Left lung (tissue), 10 donors: ENCODE results near the gene ZNF710. TPM values are rescaled to one million over a fixed set of nuclear protein-coding genes. Genes with fewer than 3 reads are reported as not detected.

Experiments used
- ATAC-seq: fragments of 200-7000 bp; cut with Tn5 transposase; one replicate; pipeline ENCODE4 v1.9.1; 2020; ENCODE audit warnings: moderate library complexity
- DNase-seq, 4 donors: peaks; one replicate each; pipeline ENCODE4 v3.0.0-alpha.2; 2013 to 2020
- H3K27ac ChIP-seq, 2 donors: fragments of 200-600 bp; sonication (generic) in 1 of 2; one replicate each; pipeline versions ENCODE4 v1.5.0 to v1.8.0; 2020 to 2021
- H3K27me3 ChIP-seq, 2 donors: fragments of 200-600 bp; sonication (generic) in 1 of 2; one replicate each; pipeline versions ENCODE4 v1.5.0 to v1.8.0; 2020 to 2021
- H3K36me3 ChIP-seq, 2 donors: fragments of 200-600 bp; sonication (generic) in 1 of 2; one replicate each; pipeline versions ENCODE4 v1.5.0 to v1.8.0; 2020 to 2021
- H3K4me1 ChIP-seq, 2 donors: fragments of 200-600 bp; one replicate each; pipeline ENCODE4 v1.8.0; 2021
- H3K4me3 ChIP-seq, 2 donors: fragments of 200-600 bp; sonication (generic) in 1 of 2; one replicate each; pipeline versions ENCODE4 v1.5.0 to v1.8.0; 2020 to 2021; ENCODE audit warnings: mild to moderate bottlenecking in 1 of 2
- H3K9me3 ChIP-seq, 2 donors: fragments of 200-600 bp; sonication (generic) in 1 of 2; one replicate each; pipeline versions ENCODE4 v1.5.0 to v1.8.0; 2020 to 2021
- CTCF ChIP-seq, 2 donors: fragments of 200-600 bp; sonication (generic) in 1 of 2; IDR thresholded peaks; one replicate each; pipeline versions ENCODE4 v1.5.0 to v1.8.0; 2021; ENCODE audit warnings: antibody characterized with exemption in 2 of 2
- intact Hi-C, 2 donors: fragments of 100-400 bp; cut with DNase I; formaldehyde crosslinking; loops; one replicate each; pipeline versions ENCODE4 v1.11.2 to v1.14.2; 2022
- polyA plus RNA-seq, 6 donors: library from polyadenylated mRNA; unstranded; fragments of 120-200 nt; gene quantifications; one replicate each; pipeline ENCODE4 v1.2.1, GENCODE V29; 2013; ENCODE audit not compliant: insufficient read length in 6 of 6
- total RNA-seq, 2 donors: library from RNA; stranded (reverse); fragmentation: NEBNext Ultra II Directional; extraction: Animal tissue kit (Norgen Biotek cat#: 25700); gene quantifications; one replicate each; pipeline ENCODE4 v1.2.1, GENCODE V29; 2021
- donor health status: DM: no; HTN: yes; CAD: no.
- donor health status: DM: no; HTN: no; CAD: no.

The ZNF710 gene
- total and polyA plus RNA-seq, 8 donors = 27.9 to 53.7 (median 39.9) TPM

- peak in 2 of 4 donors; percentile 54 to 84 for DNase-seq
- no peaks in the 10 kb centered on the region for H3K27me3 ChIP-seq
- no peaks in the 10 kb centered on the region for H3K9me3 ChIP-seq
- H3K4me3 ChIP-seq = no peak overlapping the region
- no peaks in the 10 kb centered on the region for H3K36me3 ChIP-seq
- H3K27ac ChIP-seq = peak overlapping the region; percentile 88 to 92
- intact Hi-C loops = no loop called here
- no peak for TF ChIP-seq CTCF (IDR thresholded peaks at IDR 0.05)
- H3K4me1 ChIP-seq = peaks cover 50 to 94% of the 10 kb centered on the region in 2 donors
- peak; percentile 58 for ATAC-seq
Observed at GRCh38 chr15:90036806-90037510, 35.8 kb downstream of the ZNF710 start.

- intact Hi-C loops = no loop called here
Observed at GRCh38 chr15:90037511-90037860, 36.4 kb downstream of the ZNF710 start.

GRCh38 chr15:90037961-90038631, 37.0 kb downstream of the ZNF710 start:
- H3K4me1 ChIP-seq = peaks cover 50 to 92% of the 10 kb centered on the region in 2 donors
- peak overlapping the region; percentile 81 to 92 for H3K27ac ChIP-seq
- no peak overlapping the region for H3K4me3 ChIP-seq
- H3K9me3 ChIP-seq = no peaks in the 10 kb centered on the region
- TF ChIP-seq CTCF (IDR thresholded peaks at IDR 0.05) = no peak
- intact Hi-C loops = no loop called here
- DNase-seq (peak in 1 of 4 donors; percentile 34), ATAC-seq (no peak)
- H3K27me3 ChIP-seq = no peaks in the 10 kb centered on the region
- H3K36me3 ChIP-seq = no peaks in the 10 kb centered on the region

More at GRCh38 chr15:90037511-90037860, 36.4 kb downstream of the ZNF710 start:
- no peak for ATAC-seq
- H3K4me1 ChIP-seq = peaks cover 50 to 92% of the 10 kb centered on the region in 2 donors
- H3K4me3 ChIP-seq = no peak overlapping the region
- H3K36me3 ChIP-seq = no peaks in the 10 kb centered on the region
- TF ChIP-seq CTCF (IDR thresholded peaks at IDR 0.05) = no peak
- peak overlapping the region; percentile 81 to 92 for H3K27ac ChIP-seq
- no peaks in the 10 kb centered on the region for H3K27me3 ChIP-seq
- no peak for DNase-seq
- no peaks in the 10 kb centered on the region for H3K9me3 ChIP-seq

- intact Hi-C loops = no loop called here
- TF ChIP-seq CTCF (IDR thresholded peaks at IDR 0.05) = no peak
- ATAC-seq = no peak
- H3K4me3 ChIP-seq = no peak overlapping the region
- H3K36me3 ChIP-seq = no peaks in the 10 kb centered on the region
- DNase-seq = peak in 1 of 4 donors; percentile 31
- no peaks in the 10 kb centered on the region for H3K9me3 ChIP-seq
- no peaks in the 10 kb centered on the region for H3K27me3 ChIP-seq
- H3K27ac ChIP-seq = peak overlapping the region in 1 of 2 donors; percentile 92
- peaks cover 47 to 92% of the 10 kb centered on the region in 2 donors for H3K4me1 ChIP-seq
Observed at GRCh38 chr15:90038632-90039095, 37.5 kb downstream of the ZNF710 start.

- DNase-seq = peak in 1 of 4 donors; percentile 38
- peak overlapping the region in 1 of 2 donors; percentile 92 for H3K27ac ChIP-seq
Observed at GRCh38 chr15:90039996-90040395, 38.9 kb downstream of the ZNF710 start.

More at GRCh38 chr15:90039996-90040395, 38.9 kb downstream of the ZNF710 start:
- TF ChIP-seq CTCF (IDR thresholded peaks at IDR 0.05) = no peak
- H3K9me3 ChIP-seq = no peaks in the 10 kb centered on the region
- no peak for ATAC-seq
- intact Hi-C loops = no loop called here
- peaks cover 37 to 91% of the 10 kb centered on the region in 2 donors for H3K4me1 ChIP-seq
- H3K4me3 ChIP-seq = no peak overlapping the region
- H3K27me3 ChIP-seq = no peaks in the 10 kb centered on the region
- H3K36me3 ChIP-seq = peaks cover 0 to 4% of the 10 kb centered on the region in 2 donors
